K562 (cell line): ENCODE data around the gene GPR55. TPM values are rescaled to one million over a fixed set of nuclear protein-coding genes. Genes with fewer than 3 reads are reported as not detected.
A peak's percentile ranks its signal among the peaks of the same experiment; 100 is the strongest.

Experiments used
- ARID3A ChIP-seq: IDR thresholded peaks from 2 replicates; pipeline ENCODE4 v1.6.1; 2012; ENCODE audit warnings: low read depth, low read length, improper control_type of control experiment, borderline replicate concordance
- BHLHE40 ChIP-seq: IDR thresholded peaks from 2 replicates; pipeline ENCODE4 v1.6.1; 2011; ENCODE audit warnings: low read length, improper control_type of control experiment
- CBFA2T2 ChIP-seq: fragments of 450-650 bp; conservative IDR thresholded peaks from 2 replicates; pipeline ENCODE4 v1.6.1; 2017; ENCODE audit warnings: mild to moderate bottlenecking
- CEBPB ChIP-seq: fragments of 450-650 bp; IDR thresholded peaks from 2 replicates; pipeline ENCODE4 v1.6.1; 2016; ENCODE audit warnings: missing genetic modification characterization, missing compliant biosample characterization
- CREM ChIP-seq: IDR thresholded peaks from 2 replicates; pipeline ENCODE4 v1.6.1; 2014; ENCODE audit warnings: antibody characterized with exemption, low read depth
- DPF2 ChIP-seq: fragments of 450-650 bp; IDR thresholded peaks from 2 replicates; pipeline ENCODE4 v1.6.1; 2016
- EP300 ChIP-seq: IDR thresholded peaks from 2 replicates; pipeline ENCODE4 v1.6.1; 2012; ENCODE audit warnings: low read length, improper control_type of control experiment
- FOXM1 ChIP-seq, 2 experiments: fragments of 450-650 bp in 1 of 2; sonication (generic) in 1 of 2; formaldehyde crosslinking in 1 of 2; IDR thresholded peaks; 2 replicates each; pipeline versions ENCODE4 v1.6.1 to v1.9.0; 2017 to 2022; ENCODE audit warnings: low read depth in 2 of 2, mild to moderate bottlenecking in 2 of 2, missing genetic modification reagents in 1 of 2, moderate library complexity in 1 of 2
- GABPA ChIP-seq: fragments of 200-800 bp; sonication (Bioruptor generic); conservative IDR thresholded peaks from 2 replicates; pipeline ENCODE4 v1.6.1; 2016; ENCODE audit warnings: low read depth, missing genetic modification characterization, missing compliant biosample characterization
- JUND ChIP-seq, 2 experiments: IDR thresholded peaks; 2 replicates in 1 of 2; 3 replicates in 1 of 2; pipeline ENCODE4 v1.6.1; 2011; ENCODE audit warnings: borderline replicate concordance in 2 of 2, low read depth in 2 of 2, low read length in 2 of 2, improper control_type of control experiment in 1 of 2, missing biosample characterization in 1 of 2, missing genetic modification characterization in 1 of 2, missing genetic modification reagents in 1 of 2
- MAZ ChIP-seq, 2 experiments: fragments of 450-650 bp in 1 of 2; sonication (generic) in 1 of 2; formaldehyde crosslinking; IDR thresholded peaks in 1 of 2; conservative IDR thresholded peaks in 1 of 2; 2 replicates each; pipeline versions ENCODE4 v1.4.0 to v1.5.0; 2020; ENCODE audit warnings: mild to moderate bottlenecking in 1 of 2, missing genetic modification reagents in 1 of 2
- NR2C2 ChIP-seq, 2 experiments: fragments of 200-800 bp in 1 of 2; sonication (Bioruptor generic) in 1 of 2; sonication (generic) in 1 of 2; formaldehyde crosslinking in 1 of 2; IDR thresholded peaks; 2 replicates each; pipeline versions ENCODE4 v1.6.1 to v1.8.0; 2016 to 2022; ENCODE audit warnings: mild to moderate bottlenecking in 1 of 2, missing compliant biosample characterization in 1 of 2, missing genetic modification characterization in 1 of 2, missing genetic modification reagents in 1 of 2
- PTBP1 ChIP-seq: fragments of 200-400 bp; formaldehyde crosslinking; IDR thresholded peaks from 2 replicates; pipeline ENCODE4 v1.6.1; 2017; ENCODE audit warnings: low read depth, low read length
- SPI1 ChIP-seq: IDR thresholded peaks from 2 replicates; pipeline ENCODE4 v1.6.1; 2011; ENCODE audit warnings: low read depth, low read length, control low read depth, borderline replicate concordance
- SRF ChIP-seq, 2 experiments: fragments of 250-450, 450-650 bp in 1 of 2; sonication (Bioruptor Pico) in 1 of 2; sonication (generic) in 1 of 2; formaldehyde crosslinking; IDR thresholded peaks; 2 replicates each; pipeline versions ENCODE4 v1.5.0 to v1.5.1; 2020 to 2022; ENCODE audit warnings: mild to moderate bottlenecking in 1 of 2, missing genetic modification reagents in 1 of 2
- TAL1 ChIP-seq: fragments of 450-650 bp; IDR thresholded peaks from 2 replicates; pipeline ENCODE4 v1.6.1; 2016; ENCODE audit warnings: mild to moderate bottlenecking
- TEAD4 ChIP-seq, 2 experiments: sonication (generic) in 1 of 2; formaldehyde crosslinking in 1 of 2; IDR thresholded peaks; 2 replicates each; pipeline versions ENCODE4 v1.6.1 to v1.8.0; 2012 to 2022; ENCODE audit warnings: borderline replicate concordance in 1 of 2, inconsistent platforms in 1 of 2, low read length in 1 of 2, mild to moderate bottlenecking in 1 of 2, missing genetic modification reagents in 1 of 2
- TRIM24 ChIP-seq, 2 experiments: fragments of 450-650 bp; IDR thresholded peaks; 2 replicates each; pipeline ENCODE4 v1.6.1; 2016
- ZEB2 ChIP-seq: fragments of 450-650 bp; IDR thresholded peaks from 2 replicates; pipeline ENCODE4 v1.6.1; 2016
- ZNF592 ChIP-seq: fragments of 450-650 bp; IDR thresholded peaks from 2 replicates; pipeline ENCODE4 v1.6.1; 2017; ENCODE audit warnings: antibody characterized with exemption, mild to moderate bottlenecking
- ZNF780A ChIP-seq: fragments of 250-450 bp; sonication (Bioruptor Pico); IDR thresholded peaks from 2 replicates; pipeline ENCODE4 v1.5.0; 2021; ENCODE audit warnings: mild to moderate bottlenecking
- polyA plus RNA-seq, 8 experiments: library from polyadenylated mRNA; depleted of rRNA in 4 of 8; stranded (reverse) in 5 of 8; unstranded in 3 of 8; fragments of >200 nt; fragmentation: Nextera tagmentation in 2 of 8; fragmentation: Illumina TruSeq in 1 of 8; extraction: Ambion mirVana in 2 of 8; extraction: Trizol in 1 of 8; gene quantifications; 2 replicates each; pipeline versions ENCODE4 v1.2.1 to v1.2.3, GENCODE V29; 2011 to 2014; ENCODE audit warnings: inconsistent platforms in 1 of 8, missing spikeins in 1 of 8
- total RNA-seq, 7 experiments: library from RNA; depleted of rRNA in 6 of 7; stranded (reverse); fragments of >200 nt in 6 of 7; fragmentation: Illumina TruSeq in 2 of 7; extraction: Trizol in 2 of 7; gene quantifications; 2 replicates each; pipeline versions ENCODE4 v1.2.1 to v1.2.3, GENCODE V29; 2011 to 2021; ENCODE audit warnings: low replicate concordance in 1 of 7

The GPR55 gene
- total and polyA plus RNA-seq, 9 of the 15 experiments (the other 6 are each of a cell fraction or from before 2014, with no cell fraction given) = 0.11 to 0.49 (median 0.27) TPM

DNA sequence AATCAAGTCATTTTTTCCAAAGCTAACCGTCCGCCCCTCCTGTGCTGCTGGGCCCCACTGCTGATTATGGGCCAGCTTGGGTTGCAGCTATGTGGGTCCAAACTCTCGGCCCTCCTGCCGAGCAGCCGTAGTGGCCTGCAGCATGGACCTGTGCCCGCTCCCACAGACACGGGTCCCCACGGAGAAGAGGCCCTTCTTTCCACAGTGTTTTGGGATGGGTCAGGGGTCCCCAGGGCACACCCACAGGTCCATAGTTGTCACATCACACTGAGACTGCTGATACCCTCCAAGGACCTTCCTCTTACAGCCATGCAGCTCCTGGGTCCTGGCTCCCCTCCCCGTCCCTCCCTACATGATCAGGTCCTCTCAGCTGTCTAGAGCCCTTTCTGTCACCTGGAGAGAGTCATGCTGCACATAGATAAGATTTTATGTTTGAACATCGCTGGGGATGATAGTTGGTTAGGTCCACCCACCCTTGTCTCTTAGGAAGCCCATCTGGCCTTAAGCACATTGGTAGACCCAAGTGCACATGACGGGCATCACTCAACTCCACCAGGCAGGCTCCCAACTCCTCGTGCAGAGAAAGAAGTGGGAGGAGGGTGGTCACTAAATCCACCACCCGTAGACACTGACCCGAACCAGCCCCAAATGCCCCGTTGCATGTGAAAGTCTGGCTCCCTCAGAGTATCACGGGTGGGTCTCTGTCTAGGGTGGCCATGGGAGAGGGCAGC lies 17.5 kb downstream of the GPR55 start (continued):
- peak; percentile 88 for TF ChIP-seq CBFA2T2
- peak; percentile 49; the same call in 1 of the 2 replicates for TF ChIP-seq FOXM1 (IDR thresholded peaks at IDR 0.05; ENCODE audit: low read depth)
- TF ChIP-seq FOXM1 (CRISPR knock-in tag; IDR thresholded peaks at IDR 0.05; ENCODE audit: low read depth) = no peak
- 0 out of 2 replicates have a peak, but pooled peaks have one; percentile 28 for TF ChIP-seq JUND (IDR thresholded peaks at IDR 0.05; ENCODE audit: borderline replicate concordance, low read depth, low read length)
- TF ChIP-seq JUND (tag; IDR thresholded peaks at IDR 0.05; ENCODE audit: borderline replicate concordance, low read depth, low read length) = no peak; the same call in 2 of the 3 replicates
- no peak for TF ChIP-seq NR2C2 (CRISPR knock-in tag; IDR thresholded peaks at IDR 0.05)
- TF ChIP-seq NR2C2 (tag; IDR thresholded peaks at IDR 0.05) = no peak
- no peak for TF ChIP-seq CEBPB (tag)
- TF ChIP-seq TRIM24 (IDR thresholded peaks at IDR 0.05) = peak; percentile 63; a peak in 2 of 4 replicates
- TF ChIP-seq GABPA (tag) = no peak
- peak; percentile 50; the same call in 1 of the 2 replicates for TF ChIP-seq ZEB2
- TF ChIP-seq SRF (CRISPR knock-in tag; IDR thresholded peaks at IDR 0.05) = no peak
- peak; percentile 67; the same call in 1 of the 2 replicates for TF ChIP-seq EP300
- 0 out of 4 replicates have a peak, but pooled peaks of 1 of the 2 experiments have one; percentile 16 for TF ChIP-seq MAZ (CRISPR knock-in tag; conservative IDR thresholded peaks at IDR 0.05 in 1 of 2, IDR thresholded peaks at IDR 0.05 in 1 of 2)
- no peak for TF ChIP-seq ARID3A
- TF ChIP-seq SPI1 = peak; percentile 48; the same call in 1 of the 2 replicates
- no peak for TF ChIP-seq PTBP1
- peak; percentile 40 for TF ChIP-seq DPF2
- TF ChIP-seq CREM = no peak
- peak; percentile 84 for TF ChIP-seq TAL1
- TF ChIP-seq ZNF592 = 0 out of 2 replicates have a peak, but pooled peaks have one; percentile 37
- peak; percentile 90 for TF ChIP-seq TEAD4 (IDR thresholded peaks at IDR 0.05; ENCODE audit: low read length)
- no peak for TF ChIP-seq TEAD4 (CRISPR knock-in tag; IDR thresholded peaks at IDR 0.05; ENCODE audit: borderline replicate concordance)
- TF ChIP-seq BHLHE40 = no peak; the same call in 1 of the 2 replicates
- no peak for TF ChIP-seq ZNF780A (CRISPR knock-in tag)
